GM21619 (cell line): Measurements from ENCODE around the gene FAM156A.
"Not testable (repeated sequence)": the region's sequence is repeated elsewhere in the genome, so short reads cannot be mapped to it uniquely, and the experiment has no call there.

Experiments
- ATAC-seq: cut with Tn5 transposase; IDR thresholded peaks from one replicate; pipeline ENCODE4 v1.9.1; 2021; ENCODE audit not compliant: unreplicated experiment

Gene FAM156A

DNA sequence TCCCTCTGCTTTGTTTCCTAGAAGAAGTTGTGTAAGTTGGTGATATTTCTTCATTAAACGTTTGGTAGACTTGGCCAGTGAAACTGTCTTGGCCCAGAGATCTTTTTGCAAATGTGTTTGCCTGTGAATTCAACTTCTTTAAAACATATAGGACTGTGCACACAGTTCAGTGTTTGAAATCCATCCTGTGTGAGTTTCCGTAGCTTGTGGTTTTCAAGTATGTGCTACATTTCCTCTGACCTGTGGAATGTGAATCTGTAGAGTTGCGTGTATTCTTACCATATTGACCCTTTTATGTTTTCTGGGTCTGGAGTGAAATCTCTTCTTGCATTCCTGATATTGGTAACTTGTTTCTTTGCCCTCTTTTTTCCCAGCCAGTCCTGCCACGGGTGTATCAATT lies 52.2 kb downstream of the FAM156A start:
- not testable (repeated sequence) for ATAC-seq

DNA sequence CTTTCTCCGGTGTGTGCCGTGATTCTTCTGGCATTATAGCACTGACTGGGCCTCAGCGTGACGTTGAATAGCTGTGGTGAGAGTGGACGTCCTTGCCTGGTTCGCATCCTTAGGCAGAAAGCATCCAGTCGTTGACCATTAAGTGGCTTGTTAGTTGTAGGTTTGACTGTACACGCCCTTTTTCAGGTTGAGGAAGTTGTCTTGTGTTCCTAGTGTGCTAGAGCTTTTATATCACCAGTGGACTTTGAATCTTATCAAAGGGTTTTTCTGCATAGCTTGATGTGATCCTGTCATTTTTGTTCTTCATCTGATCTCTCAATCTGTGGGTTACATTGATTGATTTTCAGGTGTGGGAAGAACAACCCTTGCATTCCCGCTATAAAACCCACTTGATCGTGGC lies 52.8 kb downstream of the FAM156A start:
- ATAC-seq, result not testable (repeated sequence)
